ENCODE measurements around the gene SNX8. TPM values are rescaled to one million over a fixed set of nuclear protein-coding genes. Genes with fewer than 3 reads are reported as not detected.

Gene SNX8
- total and polyA plus RNA-seq, 4 donors, result 8.7 to 20.8 (median 14.8) TPM

- DNase-seq (ENCODE audit: low spot score), result no peak
Measured at GRCh38 chr7:2278026-2278425, 36.2 kb downstream of the SNX8 start.

More at GRCh38 chr7:2278026-2278425, 36.2 kb downstream of the SNX8 start:
- no peak overlapping the region for H3K9ac ChIP-seq (ENCODE audit: low read depth in 1 of 2, low read length in 2 of 2)
- H3K9me3 ChIP-seq (ENCODE audit: control insufficient read depth in 4 of 4, low read length in 3 of 4), result no peaks in the 10 kb centered on the region
- peaks cover 0 to 5% (median 0%) of the 10 kb centered on the region in 4 donors for H3K4me1 ChIP-seq (ENCODE audit: control insufficient read depth in 4 of 4, insufficient read depth in 4 of 4, low read length in 3 of 4)
- 96% methylated on average over 11 of the region's 11 CpGs for WGBS
- H3K36me3 ChIP-seq (ENCODE audit: control insufficient read depth in 4 of 4, insufficient read depth in 3 of 4, low read depth in 1 of 4, low read length in 3 of 4), result peaks cover 0 to 10% (median 3%) of the 10 kb centered on the region in 4 donors
- TF ChIP-seq SP1 (IDR thresholded peaks at IDR 0.05) (no peak), NR2F2 (IDR thresholded peaks at IDR 0.05) (no peak), JUND (IDR thresholded peaks at IDR 0.05) (no peak), EGR1 (IDR thresholded peaks at IDR 0.05; ENCODE audit: low read depth in 2 of 2) (no peak), YY1 (IDR thresholded peaks at IDR 0.05) (no peak), CTCF (IDR thresholded peaks at IDR 0.05; ENCODE audit: low read depth, low read length, missing input control) (no peak), GABPA (IDR thresholded peaks at IDR 0.05 in 1 of 2, conservative IDR thresholded peaks at IDR 0.05 in 1 of 2) (no peak), FOXA2 (IDR thresholded peaks at IDR 0.05) (no peak), MAX (IDR thresholded peaks at IDR 0.05) (no peak), RXRA (IDR thresholded peaks at IDR 0.05) (no peak), ATF3 (IDR thresholded peaks at IDR 0.05) (no peak), FOXA1 (IDR thresholded peaks at IDR 0.05) (no peak), HNF4A (conservative IDR thresholded peaks at IDR 0.05) (no peak), TAF1 (conservative IDR thresholded peaks at IDR 0.05) (no peak), REST (IDR thresholded peaks at IDR 0.05) (no peak), HNF4G (IDR thresholded peaks at IDR 0.05) (no peak), RAD21 (IDR thresholded peaks at IDR 0.05) (no peak), ZBTB33 (IDR thresholded peaks at IDR 0.05) (no peak)
- no peak overlapping the region for H3K27ac ChIP-seq (ENCODE audit: low read depth in 1 of 2, low read length in 2 of 2)
- H3K27me3 ChIP-seq (ENCODE audit: control insufficient read depth in 4 of 4, insufficient read depth in 4 of 4, low read length in 3 of 4), result no peaks in the 10 kb centered on the region
- H3K4me3 ChIP-seq (ENCODE audit: low read depth in 1 of 3, low read length in 3 of 3), result no peak overlapping the region

Measured in liver (tissue), 9 donors.